ENCODE results near the gene CDK19.
A peak's percentile ranks its signal among the peaks of the same experiment; 100 is the strongest.
"Not testable (repeated sequence)": the region's sequence is repeated elsewhere in the genome, so short reads cannot be mapped to it uniquely, and the experiment has no call there.

CDK19 gene

DNA sequence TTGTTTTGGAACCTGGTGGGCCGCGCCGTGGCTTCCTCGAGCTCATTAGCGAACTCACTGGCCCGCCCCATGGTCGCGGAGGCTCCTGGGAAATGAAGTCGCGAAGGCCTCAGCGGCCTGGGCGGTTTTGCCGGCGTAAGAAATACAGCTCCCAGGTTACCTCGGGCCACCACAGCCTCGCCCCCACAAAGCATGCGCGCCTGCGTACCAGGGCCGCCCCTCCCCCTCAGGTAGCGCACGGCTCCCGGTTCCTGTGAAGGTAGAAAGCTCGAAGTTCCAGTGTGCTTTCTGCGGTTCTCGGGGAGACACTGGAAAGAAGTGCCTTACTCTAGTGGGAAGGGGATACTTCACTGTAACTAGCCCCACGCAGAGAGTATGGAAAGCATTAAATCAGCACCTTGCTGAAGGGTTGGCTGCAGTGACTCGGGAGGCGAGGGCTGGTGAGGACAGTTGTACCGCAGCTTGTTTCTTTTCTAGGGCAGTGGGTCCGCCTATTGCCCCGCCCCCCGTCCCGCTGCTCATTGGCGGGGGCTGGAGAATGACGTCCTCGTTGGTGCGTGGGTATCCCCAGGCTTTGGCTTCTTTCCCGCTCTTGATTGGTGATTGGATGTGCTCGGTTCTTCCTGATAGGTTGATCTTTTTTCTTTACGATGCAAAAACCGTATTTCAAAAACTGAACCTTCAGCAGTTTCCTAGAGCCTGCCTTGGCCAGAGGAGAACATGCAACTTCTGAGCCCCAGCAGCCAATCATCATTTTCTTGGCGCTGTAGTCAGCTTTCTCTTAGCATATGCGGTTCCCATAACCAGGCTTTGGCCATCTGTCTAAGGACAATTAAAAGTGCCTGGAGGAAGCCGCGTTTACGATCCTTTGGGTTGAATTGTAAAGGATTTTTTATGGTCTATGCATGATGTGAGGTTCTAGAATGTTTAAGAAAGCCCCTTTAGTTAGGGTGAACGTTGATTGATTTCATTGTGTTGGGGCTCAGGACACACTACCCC lies at the start of gene CDK19:
CDK19 (minus strand) TSS at position 59 of the 999 bp plus-strand sequence. CDS start 333 bp downstream, outside the sequence.
- DNase-seq, result peak; percentile 98

- DNase-seq, result no peak
These were observed 49.6 kb upstream of the CDK19 start for GRCh38 chr6:110864824-110865223.

- DNase-seq, result no peak
These were observed 44.1 kb upstream of the CDK19 start for GRCh38 chr6:110859335-110859792.

- no peak for DNase-seq
These were observed 43.4 kb upstream of the CDK19 start for GRCh38 chr6:110858562-110859214.

DNA sequence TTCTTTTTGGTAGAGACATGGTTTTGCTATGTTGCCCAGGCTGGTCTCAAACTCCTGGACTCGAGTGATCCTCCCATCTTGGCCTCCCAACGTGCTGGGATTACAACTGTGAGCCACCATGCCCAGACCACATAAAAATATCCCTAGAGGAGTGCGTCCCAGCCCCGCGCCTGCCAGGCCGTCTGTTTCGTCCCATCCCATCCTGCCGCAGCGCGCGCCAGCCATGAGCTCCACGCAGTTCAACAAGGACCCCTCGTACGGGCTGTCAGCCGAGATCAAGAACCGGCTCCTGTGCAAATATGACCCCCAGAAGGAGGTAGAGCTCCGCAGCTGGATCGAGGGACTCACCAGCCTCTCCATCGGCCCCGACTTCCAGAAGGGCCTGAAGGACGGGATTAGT lies 42.7 kb upstream of the CDK19 start:
- DNase-seq, result no peak

GRCh38 chr6:110856296-110856695 lies 41.0 kb upstream of the CDK19 start:
- no peak for DNase-seq

GRCh38 chr6:110853754-110854477 lies 38.6 kb upstream of the CDK19 start:
- DNase-seq, result no peak

GRCh38 chr6:110852773-110853172 lies 37.5 kb upstream of the CDK19 start:
- DNase-seq, result no peak

GRCh38 chr6:110849781-110850180 lies 34.5 kb upstream of the CDK19 start:
- DNase-seq, result no peak

- no peak for DNase-seq
These were observed 26.0 kb upstream of the CDK19 start for GRCh38 chr6:110841266-110841665.

GRCh38 chr6:110835751-110836150 lies 20.5 kb upstream of the CDK19 start:
- not testable (repeated sequence) for DNase-seq

GRCh38 chr6:110833831-110834230 lies 18.6 kb upstream of the CDK19 start:
- no peak for DNase-seq

DNA sequence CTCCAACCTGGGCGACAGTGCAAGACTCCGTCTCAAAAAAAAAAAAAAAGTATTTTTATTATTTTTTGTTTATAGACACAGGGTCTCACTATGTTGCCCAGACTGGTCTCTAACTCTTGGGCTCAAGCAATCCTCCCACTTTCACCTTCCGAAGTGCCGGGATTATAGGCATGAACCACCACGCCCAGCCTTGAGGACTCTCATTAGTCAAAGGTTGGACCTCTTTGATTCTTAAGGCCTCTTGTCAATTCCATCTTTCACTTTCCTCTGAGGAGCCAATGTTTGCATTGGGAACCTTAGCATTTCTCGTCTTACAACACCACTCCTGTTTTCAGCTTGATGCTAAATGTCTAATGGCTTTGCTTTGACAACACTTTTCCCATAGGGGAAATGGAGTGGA lies 16.1 kb upstream of the CDK19 start:
- DNase-seq, result no peak

DNA sequence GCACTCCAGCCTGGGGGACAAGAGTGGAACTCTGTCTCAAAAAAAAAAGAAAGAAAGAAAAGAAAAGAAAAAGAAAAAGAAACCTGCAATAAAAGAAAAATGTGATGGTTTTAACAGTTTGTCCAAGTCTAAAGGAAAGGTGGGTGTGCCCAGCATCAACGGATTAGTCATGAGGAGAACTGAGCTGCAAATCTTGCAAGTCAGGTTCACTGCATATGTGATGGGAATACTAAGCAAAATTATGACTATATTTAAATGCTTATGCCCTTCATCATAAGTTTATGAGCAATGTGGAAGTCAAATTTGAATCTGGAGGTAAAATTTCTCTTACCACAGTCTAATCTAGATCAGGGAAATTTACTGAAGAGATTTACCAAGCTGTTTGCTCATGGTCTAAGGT lies 13.1 kb upstream of the CDK19 start:
- DNase-seq, result no peak

DNA sequence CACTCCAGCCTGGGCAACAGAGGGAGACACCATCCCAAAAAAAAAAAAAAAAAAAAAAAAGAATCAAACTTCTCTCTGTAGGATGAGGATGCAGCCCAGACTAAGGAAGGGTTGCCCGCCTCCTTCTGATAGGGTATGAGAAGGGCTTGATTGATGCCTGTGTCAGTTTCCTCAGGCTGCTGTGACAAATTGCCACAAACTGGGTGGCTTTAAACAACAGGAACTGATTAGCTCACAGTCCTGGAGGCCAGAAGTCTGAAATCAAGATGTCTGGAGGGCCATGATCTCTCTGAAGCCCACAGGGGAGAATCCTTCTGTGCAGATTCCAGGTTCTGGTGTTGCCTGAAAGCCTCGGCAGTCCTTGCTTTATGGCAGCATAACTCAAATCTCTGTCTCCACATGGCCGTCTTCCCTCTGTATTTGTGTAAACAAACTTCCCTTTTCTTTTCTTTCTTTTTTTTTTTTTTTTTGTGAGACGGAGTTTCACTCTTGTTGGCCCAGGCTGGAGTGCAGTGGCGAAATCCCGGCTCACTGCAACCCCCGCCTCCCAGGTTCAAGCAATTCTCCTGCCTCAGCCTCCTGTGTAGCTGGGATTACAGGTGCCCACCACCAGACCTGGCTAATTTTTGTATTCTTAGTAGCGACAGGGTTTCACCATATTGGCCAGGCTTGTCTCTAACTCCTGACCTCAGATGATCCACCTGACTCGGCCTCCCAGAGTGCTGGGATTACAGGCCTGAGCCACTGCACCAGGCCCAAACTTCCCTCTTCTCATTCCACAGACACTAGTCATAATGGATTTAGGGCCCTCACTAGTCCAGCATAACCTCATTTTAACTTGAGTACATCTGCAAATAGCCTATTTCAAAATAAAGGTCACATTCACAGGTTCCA lies 11.2 kb upstream of the CDK19 start:
- DNase-seq, result no peak

GRCh38 chr6:110823146-110823545 lies 7.9 kb upstream of the CDK19 start:
- DNase-seq, result no peak

DNA sequence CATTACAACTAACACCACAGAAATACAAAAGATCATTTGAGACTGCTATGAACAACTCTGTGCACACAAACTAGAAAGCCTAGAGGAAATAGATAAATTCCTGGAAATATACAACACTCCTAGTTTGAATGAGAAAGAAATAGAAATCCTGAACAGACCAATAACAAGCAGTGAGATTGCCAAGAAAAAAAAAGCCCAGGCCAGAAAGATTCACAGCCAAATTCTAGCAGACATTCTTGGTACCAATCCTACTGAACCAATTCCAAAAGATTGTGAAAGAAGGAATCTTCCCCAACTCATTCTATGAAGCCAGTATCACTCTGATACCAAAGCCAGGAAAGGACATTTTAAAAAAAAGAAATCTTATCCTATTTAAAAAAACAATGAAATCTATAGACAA lies 7.0 kb upstream of the CDK19 start:
- DNase-seq, result no peak

GRCh38 chr6:110816677-110817076 lies 1.4 kb upstream of the CDK19 start:
- peak; percentile 4 for DNase-seq

GRCh38 chr6:110815015-110815410 lies 256 bp downstream of the CDK19 start:
- no peak for DNase-seq

- DNase-seq, result peak; percentile 56
These were observed 911 bp downstream of the CDK19 start for GRCh38 chr6:110814102-110815014.
